22Rv1 (cell line): ENCODE results near the gene PARVG.
"Not testable (repeated sequence)": the region's sequence is repeated elsewhere in the genome, so short reads cannot be mapped to it uniquely, and the experiment has no call there.

Experiments
- H3K27ac ChIP-seq: fragments of 450-650 bp; 2 replicates; pipeline ENCODE4 v1.5.1; 2017
- ZFX ChIP-seq: fragments of 450-650 bp; IDR thresholded peaks from 2 replicates; pipeline ENCODE4 v1.6.1; 2017; ENCODE audit warnings: antibody characterized with exemption, borderline replicate concordance
- TF ChIP-seq, protein P1 (sequence below): fragments of 450-650 bp; IDR thresholded peaks from 2 replicates; pipeline ENCODE4 v1.5.1; 2017; ENCODE audit warnings: mild to moderate bottlenecking

PARVG gene

DNA sequence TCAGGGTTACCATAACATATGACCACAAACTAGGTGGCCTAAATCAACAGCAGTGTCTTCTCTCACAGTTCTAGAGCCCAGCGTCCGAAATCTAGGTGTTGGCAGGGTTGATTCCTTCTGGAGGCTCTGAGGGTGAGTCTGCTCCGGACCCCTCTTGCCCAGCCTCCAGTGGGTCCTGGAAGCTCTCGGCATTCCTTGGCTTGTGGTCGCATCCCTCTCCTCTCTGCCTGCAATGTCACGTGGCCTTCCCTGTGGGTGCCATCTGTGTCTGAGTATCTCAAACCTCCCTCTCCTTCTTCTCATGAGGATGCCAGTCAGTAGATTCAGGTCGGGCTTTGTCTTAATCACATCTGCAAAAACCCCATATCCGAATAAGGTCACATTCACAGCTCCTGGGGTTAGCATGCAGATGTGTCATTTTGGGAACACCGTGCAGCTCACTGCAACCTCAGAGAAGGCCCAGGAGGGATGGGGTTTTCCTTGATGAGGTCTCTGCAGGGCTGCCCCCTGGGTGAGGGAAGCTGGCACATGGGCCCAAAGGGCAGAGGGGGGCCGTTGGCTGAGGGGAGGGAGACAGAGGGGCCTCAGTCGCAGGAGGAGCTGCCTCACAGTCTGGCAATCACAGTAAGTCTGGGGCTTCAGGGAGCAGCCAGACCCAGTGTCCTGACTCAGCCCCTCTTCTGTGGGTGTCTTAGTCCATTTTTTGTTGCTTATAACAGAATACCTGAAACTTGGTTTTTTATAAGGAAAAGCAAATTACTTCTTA is 41.2 kb downstream of the PARVG start:
- TF ChIP-seq, protein P1, sequence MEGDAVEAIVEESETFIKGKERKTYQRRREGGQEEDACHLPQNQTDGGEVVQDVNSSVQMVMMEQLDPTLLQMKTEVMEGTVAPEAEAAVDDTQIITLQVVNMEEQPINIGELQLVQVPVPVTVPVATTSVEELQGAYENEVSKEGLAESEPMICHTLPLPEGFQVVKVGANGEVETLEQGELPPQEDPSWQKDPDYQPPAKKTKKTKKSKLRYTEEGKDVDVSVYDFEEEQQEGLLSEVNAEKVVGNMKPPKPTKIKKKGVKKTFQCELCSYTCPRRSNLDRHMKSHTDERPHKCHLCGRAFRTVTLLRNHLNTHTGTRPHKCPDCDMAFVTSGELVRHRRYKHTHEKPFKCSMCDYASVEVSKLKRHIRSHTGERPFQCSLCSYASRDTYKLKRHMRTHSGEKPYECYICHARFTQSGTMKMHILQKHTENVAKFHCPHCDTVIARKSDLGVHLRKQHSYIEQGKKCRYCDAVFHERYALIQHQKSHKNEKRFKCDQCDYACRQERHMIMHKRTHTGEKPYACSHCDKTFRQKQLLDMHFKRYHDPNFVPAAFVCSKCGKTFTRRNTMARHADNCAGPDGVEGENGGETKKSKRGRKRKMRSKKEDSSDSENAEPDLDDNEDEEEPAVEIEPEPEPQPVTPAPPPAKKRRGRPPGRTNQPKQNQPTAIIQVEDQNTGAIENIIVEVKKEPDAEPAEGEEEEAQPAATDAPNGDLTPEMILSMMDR: no peak
- TF ChIP-seq ZFX: no peak

DNA sequence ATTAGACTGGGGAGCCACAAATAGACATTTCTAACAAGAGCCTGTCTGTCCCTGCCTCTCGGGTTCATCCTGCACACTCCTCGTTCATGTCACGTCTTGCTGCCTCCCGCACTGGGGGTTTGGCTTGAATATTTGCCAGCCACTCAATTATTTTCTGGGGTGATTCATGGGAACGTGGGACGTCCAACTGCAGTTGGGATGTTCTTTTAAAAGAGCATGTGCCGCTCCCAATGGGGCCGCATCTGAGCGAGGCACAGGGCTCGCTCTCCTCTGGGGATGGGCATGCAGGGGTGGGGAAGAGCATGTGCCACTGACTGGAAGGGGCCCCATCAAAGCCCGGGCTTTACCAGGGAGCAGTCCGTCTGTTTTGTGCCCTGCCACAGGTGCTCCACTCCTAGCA is 43.4 kb downstream of the PARVG start:
- H3K27ac ChIP-seq: no peak overlapping the region
- TF ChIP-seq ZFX: no peak
- TF ChIP-seq, protein P1: no peak

More for the DNA sequence above, 41.2 kb downstream of the PARVG start:
- no peak overlapping the region for H3K27ac ChIP-seq

DNA sequence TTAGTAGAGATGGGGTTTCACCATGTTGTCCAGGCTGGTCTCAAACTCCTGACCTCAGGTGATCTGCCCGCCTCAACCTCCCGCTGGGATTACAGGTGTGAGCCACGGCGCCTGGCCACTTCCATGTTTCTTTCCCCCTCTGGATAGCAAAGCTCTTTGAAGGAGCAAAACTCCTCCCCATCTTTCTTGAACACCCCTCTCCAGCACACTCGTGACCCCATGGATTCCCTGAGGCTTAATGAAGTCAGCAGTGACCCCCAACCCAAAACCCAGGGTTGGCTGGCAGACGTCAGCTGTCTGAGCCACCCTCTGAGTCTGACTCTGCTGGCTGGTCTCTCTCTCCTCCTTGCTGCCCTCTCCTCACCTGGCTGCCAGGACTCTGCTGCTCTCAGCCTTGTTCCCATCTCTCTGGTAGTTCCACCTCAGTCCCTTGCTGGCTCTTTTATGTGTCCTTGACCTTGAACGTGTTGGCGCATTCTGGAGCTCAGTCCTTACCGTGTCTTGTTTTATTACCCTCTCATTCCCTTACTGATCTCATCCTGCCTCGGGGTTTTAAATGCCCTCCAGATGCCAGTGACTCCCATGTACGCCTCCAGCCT is 44.5 kb downstream of the PARVG start:
- no peak for TF ChIP-seq ZFX
- TF ChIP-seq, protein P1: no peak
- H3K27ac ChIP-seq: no peak overlapping the region

DNA sequence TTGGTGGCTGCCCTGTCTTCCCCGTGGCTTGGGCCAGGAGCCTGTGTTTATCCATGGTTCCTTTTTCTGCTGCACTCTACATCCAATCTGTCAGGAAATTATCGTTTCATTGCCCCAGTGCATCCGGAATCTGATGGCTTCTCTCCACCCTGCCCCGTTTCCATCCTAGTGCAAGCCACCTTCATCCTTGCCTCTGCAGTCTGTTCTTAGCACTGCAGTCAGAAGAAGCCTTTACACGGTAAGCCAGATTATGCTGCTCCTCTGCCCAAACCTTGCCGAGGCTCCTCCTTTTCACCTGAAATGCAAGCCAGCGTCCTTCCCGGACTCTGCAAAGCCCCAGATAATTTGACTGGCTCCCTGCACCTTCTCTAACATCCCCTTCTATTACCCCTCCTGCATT is 45.1 kb downstream of the PARVG start:
- no peak overlapping the region for H3K27ac ChIP-seq
- TF ChIP-seq, protein P1: no peak
- TF ChIP-seq ZFX: no peak

DNA sequence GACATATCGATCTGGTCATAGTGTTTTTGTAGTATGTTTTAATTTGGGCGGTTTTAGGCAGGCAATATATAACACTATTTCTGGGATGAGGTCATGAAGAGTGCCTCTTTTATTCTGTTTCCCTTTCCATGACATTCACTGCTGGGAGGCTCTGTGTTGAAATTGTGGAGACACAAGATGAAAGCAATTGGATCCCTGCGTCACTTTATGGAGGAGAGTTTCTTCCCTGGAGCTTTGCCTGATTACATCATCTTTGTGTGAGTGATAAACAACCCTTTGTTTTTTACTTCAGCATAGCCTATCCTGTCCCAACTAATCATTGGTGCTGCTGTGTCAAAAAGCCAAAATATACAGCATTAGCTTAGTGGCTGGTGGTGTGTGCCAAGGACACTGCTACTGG is 48.6 kb downstream of the PARVG start:
- TF ChIP-seq, protein P1: no peak
- TF ChIP-seq ZFX: no peak

DNA sequence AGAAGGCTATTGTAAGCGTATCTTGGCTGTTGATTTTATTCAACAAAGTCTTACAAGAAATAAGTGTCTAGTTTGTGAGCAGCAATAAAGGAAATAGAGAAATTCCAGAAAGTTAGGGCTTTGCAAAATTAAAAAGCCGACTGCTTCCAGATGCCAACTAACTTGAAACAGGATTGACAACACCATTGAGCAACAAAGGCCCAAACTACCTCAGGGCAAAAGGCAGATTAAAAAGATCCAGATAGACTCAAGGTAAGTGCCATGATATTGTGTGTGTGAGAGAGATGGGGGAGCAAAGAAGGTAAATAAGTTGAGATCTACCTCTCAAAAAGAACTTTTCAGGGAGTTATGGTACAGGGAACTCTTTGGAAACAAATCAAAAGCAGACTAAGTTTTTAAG is 49.1 kb downstream of the PARVG start:
- no peak for TF ChIP-seq ZFX
- TF ChIP-seq, protein P1: no peak
- no peak overlapping the region for H3K27ac ChIP-seq

More for the DNA sequence above, 48.6 kb downstream of the PARVG start:
- H3K27ac ChIP-seq: no peak overlapping the region

DNA sequence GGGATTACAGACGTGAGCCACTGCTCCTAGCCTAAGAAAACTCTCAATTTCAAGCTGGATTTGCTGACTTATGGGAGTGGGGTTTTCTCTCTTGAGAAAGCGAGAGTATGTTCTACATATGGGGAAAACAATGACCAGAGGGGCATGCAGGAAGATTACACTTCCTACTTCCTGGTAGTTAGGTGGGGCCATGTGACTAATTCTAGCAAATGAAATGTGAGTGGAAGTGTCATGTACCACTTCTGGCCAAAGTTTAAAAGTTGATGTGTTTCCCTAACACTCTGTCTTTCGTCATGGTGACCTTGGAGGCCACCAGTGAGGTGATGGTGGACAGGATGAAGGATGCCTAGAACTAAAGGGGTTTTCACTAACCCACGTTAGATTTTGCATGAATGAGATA is 50.5 kb downstream of the PARVG start:
- TF ChIP-seq, protein P1: no peak
- no peak for TF ChIP-seq ZFX
- H3K27ac ChIP-seq: no peak overlapping the region

DNA sequence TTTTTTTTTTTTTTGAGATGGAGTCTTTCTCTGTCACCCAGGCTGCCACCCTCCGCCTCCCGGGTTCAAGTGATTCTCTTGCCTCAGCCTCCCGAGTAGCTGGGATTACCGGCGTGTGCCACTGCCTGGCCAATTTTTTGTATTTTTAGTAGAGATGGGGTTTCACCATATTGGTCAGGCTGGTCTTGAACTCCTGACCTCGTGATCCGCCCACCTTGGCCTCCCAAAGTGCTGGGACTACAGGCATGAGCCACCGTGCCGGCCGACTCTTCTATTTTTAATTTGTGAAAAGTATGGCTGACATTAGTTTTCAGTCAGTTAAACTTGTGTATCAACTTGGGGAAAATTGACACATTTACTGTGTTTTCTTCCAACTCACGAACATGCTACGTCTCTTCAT is 53.6 kb downstream of the PARVG start:
- not testable (repeated sequence) for H3K27ac ChIP-seq
